GM18511 (cell line): Measurements from ENCODE around the gene GPAT2.
"Not testable (repeated sequence)": the region's sequence is repeated elsewhere in the genome, so short reads cannot be mapped to it uniquely, and the experiment has no call there.

Source experiments
- ATAC-seq: cut with Tn5 transposase; IDR thresholded peaks from one replicate; pipeline ENCODE4 v1.9.1; 2021; ENCODE audit warnings: mild to moderate bottlenecking, moderate library complexity; ENCODE audit not compliant: unreplicated experiment

Gene GPAT2, protein sequence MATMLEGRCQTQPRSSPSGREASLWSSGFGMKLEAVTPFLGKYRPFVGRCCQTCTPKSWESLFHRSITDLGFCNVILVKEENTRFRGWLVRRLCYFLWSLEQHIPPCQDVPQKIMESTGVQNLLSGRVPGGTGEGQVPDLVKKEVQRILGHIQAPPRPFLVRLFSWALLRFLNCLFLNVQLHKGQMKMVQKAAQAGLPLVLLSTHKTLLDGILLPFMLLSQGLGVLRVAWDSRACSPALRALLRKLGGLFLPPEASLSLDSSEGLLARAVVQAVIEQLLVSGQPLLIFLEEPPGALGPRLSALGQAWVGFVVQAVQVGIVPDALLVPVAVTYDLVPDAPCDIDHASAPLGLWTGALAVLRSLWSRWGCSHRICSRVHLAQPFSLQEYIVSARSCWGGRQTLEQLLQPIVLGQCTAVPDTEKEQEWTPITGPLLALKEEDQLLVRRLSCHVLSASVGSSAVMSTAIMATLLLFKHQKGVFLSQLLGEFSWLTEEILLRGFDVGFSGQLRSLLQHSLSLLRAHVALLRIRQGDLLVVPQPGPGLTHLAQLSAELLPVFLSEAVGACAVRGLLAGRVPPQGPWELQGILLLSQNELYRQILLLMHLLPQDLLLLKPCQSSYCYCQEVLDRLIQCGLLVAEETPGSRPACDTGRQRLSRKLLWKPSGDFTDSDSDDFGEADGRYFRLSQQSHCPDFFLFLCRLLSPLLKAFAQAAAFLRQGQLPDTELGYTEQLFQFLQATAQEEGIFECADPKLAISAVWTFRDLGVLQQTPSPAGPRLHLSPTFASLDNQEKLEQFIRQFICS

DNA sequence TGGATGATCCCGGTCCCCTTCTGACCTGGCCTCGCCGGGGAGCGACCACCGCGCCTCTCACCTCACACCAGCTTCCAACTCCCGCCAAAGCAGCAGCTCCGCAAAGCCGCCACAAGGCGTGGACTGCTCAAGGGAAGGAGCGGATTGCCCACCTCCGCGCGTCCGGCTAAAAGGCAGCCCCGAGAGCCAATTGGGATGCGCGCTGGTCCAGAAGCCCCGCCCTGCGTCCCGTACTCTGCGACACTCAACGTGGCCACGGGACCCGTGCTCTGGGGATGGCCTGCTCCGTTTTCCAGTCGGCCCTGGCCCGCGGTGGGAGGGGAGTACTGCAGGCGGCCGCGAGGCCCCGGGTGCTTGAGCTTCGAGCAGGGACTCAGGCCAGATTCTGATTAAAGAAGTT is at the start of gene GPAT2:
TSS of gene GPAT2 (minus strand) at position 125 of the 400 bp plus-strand sequence. CDS start 2,557 bp downstream, outside the sequence.
- ATAC-seq: not testable (repeated sequence)

DNA sequence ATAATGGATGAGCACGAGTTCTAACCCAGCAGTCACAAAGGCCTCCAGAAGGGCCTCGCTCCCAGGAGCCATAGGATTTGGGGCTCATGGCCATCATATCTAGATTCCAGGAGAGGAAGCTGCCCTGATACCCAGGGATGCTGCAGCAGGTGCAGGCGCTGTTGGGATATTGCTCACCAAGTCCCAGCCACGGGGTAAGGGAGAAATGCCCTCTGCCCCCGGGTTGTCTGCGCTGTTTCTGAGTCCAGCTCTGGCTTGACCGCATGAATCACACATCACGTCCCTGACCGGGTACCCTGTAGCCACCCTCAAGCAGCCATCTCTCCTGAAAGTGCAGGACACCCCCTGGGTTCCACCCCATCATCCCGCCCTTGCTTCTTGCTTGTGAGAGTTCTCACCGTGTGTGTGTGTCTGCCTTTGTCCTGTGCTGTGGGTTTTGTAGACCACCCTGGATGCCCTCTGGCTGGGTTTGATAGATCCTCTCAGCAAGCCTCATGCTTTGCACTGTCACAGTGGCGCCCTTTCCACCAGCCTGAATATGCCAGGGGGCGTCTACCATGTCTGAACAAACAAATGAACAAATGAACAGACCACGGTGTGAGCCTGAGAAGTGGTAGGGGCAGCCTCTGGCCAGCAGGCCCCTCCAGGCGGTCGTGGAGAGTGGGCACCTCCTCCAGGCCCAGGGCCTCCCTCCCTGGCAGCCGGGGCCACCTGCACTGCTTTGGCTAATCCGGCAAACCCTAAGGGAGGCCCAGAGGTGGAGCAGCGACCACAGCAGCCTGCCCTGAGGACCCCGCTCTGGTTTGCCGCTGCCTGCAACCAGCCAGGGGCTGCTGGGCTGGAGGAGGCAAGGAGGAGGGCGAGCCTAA is 49.5 kb upstream of the GPAT2 start:
- no peak for ATAC-seq

DNA sequence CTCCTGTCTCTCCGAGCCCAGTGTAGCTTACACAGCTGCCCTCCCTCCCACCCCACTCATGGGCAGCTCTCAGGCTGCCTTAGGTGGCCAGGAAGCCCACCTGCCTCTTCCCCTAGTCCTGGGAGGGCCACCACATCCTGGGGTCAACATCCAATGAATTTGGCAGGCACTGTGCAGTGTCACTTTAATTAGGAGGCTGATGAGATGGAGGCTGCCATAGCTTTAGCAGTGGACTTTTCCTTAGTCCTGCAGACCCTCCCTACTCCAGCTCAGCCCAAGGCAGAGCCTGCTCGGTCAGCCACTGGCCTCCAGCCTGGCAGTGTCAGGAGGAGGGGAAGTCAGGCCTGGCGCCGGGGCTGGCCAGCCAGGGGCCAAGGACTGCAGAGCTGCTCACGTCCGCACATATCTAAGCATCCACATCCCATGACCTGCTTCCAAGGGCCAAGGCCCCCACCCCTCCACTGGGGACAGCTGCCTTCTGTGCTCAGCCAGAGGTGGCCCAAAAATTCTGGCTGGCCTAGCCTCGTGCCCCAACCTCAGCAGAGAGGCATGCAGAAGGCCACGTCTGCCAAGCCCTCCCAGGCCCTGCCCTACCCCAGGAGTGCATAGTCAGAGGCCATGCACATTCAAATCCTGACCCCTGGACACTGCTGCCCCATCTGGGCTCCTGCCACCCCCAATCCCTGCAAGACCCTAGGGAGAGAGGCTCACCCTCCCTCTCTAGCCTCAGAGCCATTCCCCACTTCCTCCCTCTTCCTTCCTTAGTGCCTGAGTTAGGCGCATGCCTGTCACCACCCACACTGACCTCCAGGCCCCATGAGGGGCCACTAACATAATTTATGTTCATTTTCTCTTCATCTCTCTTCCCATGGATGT is 48.6 kb upstream of the GPAT2 start:
- no peak for ATAC-seq

DNA sequence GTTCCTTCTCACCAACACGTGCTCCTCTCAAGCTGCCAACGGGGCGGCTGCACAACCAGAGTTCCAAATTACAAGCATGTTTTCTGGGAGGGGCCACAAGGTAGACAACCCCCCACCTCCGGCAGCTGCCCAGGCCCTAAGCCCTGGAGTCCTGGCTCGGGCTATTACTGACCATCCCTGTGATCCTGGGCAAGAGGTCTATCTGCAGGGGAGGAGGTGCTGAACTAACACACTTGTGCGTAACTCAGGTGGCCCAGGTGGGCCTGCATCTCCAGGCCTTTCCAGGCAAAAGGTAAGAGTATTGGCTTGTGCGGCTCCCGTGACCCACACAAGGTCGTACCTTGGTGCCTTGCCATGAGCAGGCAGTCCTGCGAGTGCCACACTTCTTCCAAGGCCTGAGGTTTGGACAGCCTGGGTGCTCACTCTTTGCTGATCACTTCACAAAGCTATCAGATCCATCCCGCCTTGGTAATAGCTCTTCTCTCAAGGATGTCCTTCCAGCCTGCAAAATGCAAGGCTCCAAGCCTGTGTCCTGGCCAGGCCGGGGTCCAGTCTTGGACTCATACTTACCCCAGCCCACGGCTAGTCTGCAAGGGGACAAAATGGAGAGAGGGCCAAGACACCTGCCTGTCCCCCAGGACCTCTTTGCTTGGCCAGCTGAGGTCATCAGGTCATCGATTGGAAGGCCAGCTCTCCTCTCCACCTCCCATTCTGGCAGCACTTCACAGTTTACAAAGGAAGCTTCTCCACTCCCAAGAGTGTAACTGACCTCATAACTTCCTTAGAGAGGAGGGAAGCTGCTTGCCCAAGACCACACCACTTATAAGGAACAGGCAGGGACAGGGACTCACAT is 47.7 kb upstream of the GPAT2 start:
- no peak for ATAC-seq

DNA sequence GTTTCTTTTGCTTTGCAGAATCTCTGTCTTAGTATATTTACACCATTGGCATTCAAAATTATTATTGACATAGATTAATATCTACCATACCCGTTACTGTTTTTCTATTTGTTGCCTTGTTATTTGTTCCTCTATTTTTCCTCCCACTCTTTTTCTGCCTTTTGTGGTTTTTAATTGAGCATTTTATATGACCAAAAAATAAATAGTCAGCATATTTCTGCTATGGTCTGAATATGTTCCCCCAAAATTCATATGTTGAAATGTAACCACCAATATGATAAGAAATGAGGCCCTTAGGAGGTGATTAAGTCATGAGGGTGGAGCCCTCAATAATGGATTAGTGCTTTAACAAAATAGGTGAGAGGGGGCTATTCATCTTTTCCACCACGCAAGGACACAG is 46.3 kb upstream of the GPAT2 start:
- no peak for ATAC-seq

DNA sequence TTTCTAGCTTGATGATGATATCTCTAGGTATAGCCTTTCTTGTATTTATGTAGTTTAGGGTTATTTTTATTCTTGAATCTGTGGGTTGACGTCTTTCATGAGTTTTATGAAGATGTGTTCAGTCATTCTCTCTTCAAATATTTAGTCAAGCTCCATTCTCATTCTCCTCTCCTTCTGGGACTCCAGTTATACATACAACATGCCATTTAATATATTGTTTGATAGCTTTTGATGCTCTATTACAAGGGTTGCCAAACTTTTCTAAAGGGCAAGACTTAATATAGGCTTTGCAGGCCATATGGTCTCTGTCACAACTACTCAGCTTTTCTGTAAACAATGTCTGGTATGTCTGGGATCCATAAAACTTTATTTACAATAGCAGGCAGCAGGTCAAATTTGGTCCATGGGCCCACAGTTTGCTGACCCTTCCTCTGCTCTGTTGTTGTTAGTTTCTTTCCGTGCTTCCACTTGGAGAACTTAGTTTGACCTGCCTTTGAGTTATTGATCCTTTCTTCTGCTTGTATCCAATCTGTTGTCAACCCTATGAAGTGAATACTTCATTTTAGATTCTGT is 40.6 kb upstream of the GPAT2 start:
- no peak for ATAC-seq

DNA sequence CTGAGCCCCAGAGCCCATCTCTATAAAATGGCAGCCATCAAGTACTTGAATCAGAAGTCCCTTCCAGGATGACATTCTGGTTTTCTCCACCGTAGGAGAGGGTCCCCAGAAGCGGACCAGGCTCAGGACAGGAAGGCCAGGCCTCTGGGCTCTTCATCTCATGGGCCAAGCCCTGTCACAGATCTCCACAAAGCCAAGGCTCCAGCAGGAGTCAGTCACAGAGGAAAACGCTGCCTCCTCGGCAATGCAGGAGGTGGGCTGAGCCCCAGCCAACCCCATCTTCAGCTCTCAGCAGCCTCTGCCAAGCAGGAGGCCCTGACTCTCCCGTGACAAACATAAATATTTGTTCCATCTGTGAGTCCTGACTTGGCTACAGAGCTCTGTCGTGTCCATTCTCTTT is 39.4 kb upstream of the GPAT2 start:
- ATAC-seq: no peak

DNA sequence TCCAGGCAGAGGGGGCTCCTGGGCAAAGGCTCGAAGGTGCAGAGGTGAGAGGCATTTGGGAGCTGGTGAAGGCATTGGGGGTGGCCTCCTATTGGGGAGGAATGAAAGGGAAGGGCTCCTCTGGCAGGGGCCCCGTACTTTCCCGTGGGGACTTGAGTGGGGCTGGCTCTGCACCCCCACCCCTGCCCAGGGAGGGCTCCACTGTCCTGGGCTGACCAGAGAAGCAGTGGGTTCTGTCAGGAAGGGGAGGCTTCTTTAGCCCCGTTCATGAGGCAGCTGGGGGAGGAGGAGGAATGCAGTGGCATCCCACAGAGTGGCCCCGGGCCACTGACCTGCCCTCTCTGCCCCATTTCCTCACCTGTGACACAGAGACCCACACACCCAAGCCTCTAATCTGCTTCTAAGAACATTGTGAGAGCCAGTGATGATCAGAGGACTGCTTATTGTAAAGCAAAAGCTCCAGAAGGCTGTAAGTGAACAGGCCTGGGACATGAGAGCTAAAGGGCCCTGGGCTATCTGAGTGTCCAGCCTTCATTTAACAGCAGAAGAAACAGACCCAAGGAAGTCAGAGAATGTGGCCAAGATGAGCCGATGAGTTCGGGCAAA is 38.6 kb upstream of the GPAT2 start:
- no peak for ATAC-seq

DNA sequence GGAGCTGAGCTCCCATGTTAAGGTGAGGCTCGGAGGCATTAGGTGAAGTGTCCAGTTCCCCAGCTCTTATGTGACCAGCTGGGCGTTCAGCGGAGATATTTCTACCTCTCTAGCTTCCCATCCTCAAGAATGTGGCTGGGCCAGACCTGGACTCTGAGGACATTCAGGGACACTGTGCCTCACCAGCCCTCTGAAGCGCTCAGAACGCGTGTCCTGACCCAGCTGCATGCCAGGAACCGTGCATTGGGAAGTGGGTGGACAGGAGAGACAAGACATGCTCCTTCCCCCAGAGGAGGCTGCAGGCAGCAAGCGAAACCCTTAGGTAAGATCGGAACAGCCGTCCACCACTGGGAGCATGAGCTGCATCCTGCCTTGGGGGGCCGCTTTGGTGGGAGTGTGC is 38.0 kb upstream of the GPAT2 start:
- ATAC-seq: no peak

DNA sequence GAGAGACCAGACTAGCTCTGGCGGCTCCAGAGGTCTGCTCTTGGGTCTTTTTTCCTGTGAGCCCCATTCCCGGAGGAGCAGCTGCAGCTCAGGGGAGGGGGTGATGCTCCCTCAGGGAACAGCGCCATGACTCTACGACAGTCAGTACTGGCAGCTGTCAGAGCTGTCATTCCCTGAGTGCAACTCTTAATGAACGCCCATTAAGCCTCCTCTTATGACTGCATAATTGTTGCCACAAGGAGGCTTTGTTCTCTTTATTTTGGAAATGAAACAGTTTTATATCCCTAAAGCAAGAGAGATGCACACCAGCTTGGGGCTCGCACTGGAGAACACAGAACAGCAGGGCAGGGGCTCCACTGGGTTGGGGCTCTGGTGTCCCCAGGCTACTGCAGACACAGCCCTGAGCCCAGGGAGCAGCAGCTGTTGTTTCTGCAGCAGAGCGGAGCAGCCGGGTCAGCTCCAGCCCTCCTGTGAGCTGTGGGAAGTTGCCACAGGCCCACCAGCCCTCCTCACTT is 37.3 kb upstream of the GPAT2 start:
- ATAC-seq: not testable (repeated sequence)

DNA sequence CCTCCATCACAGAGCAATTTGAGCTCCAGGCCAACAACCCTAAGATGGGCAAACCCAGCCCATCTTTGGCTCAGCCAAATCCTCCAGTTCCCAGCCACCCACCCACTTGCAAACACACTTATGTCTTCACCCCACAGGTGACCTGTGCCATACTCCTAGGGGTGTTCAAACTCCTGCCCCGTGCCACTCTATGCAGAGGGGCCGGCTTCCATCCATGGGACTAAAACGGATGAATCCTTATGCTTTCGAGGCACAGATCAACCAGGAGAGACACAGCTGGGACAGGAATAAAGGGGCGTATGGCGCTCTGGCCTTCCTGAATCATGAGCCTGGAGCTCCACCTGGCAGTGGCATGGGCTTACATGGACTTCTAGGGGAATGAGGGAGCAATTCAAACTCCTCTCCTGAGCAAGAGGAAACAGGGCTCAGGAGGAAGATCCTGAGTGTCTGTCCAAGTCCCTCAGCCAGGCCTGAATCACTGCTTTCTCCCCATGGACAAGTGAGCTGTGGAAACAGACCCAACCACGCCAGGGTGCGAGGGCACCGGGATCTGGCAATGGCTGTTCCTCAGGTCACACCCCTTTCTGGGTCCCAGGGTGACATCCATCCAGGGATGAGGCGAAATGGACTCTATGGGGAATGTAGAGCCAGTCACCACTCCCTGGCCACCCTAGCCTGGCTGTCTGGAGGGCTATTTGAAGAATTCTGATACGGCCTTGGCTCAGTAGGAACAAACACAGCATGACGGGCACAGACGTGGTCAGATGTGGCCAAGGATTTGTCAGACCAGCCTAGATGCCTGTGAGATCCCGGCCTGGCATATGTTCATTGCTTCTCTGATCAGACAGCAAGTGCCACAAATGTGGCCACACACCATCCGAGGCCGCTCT is 36.6 kb upstream of the GPAT2 start:
- not testable (repeated sequence) for ATAC-seq

DNA sequence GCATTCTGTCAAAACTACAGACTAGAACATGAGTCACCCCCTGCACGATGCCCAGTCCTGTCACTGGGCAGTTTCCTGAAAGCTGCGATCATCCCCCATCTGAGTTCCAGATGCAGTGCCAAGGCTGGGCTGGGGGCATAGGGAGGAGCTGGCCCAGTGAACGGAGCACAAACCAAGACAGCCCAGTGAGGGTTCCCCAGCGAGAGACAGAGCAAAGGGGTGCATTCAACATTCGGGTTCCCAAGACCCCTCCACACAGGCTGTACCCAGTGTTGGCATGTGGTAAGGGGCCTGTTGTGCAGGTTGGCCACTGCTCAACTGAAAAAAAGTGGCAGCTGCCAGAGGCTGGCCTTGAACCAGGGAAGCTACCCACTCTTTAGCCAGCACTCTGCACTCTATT is 35.6 kb upstream of the GPAT2 start:
- ATAC-seq: not testable (repeated sequence)

DNA sequence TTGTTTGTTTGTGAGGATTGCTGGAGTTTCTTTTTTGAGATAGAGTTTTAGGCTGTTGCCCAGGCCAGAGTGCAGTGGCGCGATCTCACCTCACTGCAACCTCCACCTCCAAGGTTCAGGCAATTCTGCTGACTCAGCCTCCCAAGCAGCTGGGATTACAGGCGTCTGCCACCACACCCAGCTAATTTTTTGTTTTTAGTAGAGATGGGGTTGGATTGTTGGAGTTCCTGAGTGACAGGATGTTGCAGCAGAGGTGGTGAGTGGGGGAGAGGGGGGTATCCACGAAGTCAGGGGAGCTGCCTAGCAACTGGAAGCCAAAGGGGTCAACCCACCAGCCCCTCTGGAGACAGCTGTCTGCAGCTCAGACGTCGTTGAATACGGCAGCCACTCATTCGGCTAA is 35.2 kb upstream of the GPAT2 start:
- not testable (repeated sequence) for ATAC-seq

DNA sequence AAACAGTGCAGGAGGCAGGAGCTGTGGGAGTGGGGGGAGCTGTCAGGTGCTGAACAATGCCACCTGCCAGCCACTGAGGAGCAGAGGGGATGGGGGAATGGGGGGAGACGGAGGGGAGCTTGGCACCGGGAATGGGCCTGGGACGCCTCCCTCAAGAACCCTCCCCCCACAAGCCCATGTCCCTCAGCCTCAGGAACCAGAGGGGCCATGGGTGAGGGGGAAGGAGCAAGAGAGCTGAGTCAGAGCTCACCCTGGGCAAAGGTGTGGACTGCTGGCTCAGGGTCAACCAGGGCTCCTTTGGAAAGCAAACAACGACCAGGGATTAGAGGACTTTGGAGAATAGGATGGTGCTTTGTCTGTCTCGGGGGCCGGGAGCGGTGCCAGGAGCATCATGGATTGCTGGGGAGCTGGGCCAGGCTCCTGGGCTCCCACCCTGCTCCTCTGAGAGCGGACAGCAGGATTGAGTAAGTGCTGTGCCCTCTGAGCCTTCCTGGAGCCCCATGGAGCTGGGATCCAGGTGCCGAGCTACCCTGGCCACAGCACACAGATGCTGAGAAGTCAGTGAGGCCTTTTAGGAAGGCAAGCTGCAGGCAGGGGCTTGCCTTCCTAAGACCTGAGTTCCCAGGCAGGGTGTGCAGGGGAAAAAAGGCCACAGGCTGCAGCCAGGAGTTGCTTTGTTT is 33.3 kb upstream of the GPAT2 start:
- not testable (repeated sequence) for ATAC-seq

DNA sequence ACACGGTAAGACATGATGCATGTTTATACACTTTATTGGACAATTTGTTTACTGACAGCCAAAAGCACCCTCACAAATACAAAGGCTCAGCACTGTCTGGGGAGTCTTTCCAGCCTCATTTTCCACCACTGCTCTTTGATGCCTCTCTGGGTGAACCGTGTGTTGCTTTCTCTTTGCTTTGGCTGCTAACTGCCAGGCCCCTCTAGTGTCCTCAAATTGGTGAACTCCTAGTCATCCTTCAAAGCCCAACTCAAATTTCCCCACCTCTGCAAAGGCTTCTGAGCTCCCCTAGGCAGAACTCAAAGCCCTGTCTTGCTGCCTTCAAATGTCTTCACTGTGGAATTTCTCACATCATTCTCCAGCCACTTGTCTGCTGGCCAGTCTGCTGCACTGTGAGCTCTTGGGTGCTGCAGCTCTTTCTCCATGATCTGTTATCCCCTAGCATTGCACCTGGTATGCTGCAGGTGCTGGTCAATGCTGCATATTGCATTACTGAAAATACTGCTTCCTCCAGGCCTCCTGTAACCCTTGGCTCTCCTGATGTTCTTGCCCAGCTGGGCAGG is 32.5 kb upstream of the GPAT2 start:
- ATAC-seq: not testable (repeated sequence)

DNA sequence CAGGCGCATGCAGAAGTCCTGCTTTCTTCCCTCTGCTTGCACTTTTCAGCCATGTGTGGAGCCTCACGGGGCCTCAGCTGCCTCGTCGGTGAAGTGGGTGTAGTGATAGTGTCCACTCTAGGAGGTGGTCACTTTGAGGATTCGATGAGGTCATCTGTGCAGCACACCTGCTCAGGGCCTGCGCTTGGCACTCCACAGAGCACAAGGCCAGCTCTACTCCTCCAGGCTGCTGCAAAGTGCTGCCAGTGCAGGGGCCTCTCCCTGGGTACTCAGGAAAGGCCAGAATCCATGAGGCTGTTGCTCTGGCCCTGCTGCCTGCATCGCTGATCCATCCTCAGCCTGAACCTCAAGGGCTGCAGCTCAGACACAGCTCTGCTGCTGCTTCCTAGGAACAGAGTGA is 31.8 kb upstream of the GPAT2 start:
- ATAC-seq: not testable (repeated sequence)
